Activated naive CD4-positive, alpha-beta T cell treated with anti-CD3 and anti-CD28 coated beads, Interleukin-2, amount 50 U/mL, for 16 hours (primary cell): ENCODE measurements around the gene DLL1.

Experiments
- DNase-seq: peaks from one replicate; pipeline ENCODE4 v3.0.0-alpha.2; 2020

DLL1 gene

DNA sequence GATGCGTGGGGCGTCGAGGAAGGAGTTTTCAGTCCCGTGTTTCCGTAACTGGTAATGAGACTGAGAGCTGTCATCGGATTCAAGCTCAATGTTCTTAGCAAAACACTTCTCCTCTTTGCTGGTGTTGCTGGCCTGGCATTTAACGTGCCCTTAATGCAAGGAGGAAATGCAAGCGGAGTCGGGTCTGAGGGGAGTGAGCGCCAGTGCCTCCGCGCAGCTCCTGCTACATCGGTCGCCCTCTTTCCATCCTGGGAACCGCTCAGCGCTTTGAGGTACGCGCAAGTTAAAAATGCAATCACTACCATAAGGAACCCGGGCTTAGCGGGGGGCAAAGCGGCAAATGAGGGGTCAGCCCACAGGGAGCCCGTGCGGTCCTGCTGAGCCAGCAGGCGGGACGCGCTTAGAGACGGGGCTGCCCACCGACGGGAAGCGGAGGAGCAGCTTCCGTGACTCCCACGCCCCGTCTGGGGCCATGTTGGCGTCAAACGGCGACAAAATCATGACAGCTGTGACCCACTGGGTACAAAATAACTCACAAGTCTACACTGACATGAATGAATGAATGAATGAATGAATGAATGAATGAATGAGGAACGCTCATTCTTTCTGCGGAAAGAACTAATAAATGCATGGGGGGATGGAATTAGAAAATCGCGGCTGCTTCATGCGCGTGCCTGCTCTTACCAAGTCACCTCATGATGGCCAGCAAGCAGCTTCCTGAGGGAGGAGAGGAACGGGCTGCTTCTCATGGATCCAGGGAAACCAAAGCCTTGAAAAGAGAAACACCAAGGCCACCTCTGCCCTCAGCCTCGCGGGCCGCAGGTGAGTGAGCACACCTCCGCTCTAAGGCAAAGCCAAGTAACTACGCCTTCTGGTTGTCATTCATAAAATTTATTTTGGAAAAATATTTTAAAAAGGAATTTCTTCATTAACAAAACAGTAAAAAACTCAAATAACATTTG, 9.3 kb downstream of the DLL1 start:
- DNase-seq = no peak

DNA sequence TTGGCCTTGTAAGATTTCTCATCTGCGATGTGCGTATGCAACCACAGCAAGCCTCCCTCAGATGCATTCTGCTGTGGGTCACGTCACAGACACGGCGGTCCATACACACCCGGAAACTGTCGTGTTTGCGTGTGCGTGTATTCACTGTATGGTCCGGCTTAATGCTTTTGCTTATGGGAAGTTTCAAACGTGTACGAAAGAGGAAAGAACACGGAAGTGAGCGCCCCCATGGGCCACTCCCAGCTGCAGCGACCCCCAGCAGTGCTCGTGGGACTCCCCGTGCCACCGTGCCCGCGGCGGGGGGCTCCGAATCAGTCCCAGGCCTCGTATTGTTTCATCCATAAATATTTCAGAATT, 10.2 kb downstream of the DLL1 start:
- DNase-seq = no peak

DNA sequence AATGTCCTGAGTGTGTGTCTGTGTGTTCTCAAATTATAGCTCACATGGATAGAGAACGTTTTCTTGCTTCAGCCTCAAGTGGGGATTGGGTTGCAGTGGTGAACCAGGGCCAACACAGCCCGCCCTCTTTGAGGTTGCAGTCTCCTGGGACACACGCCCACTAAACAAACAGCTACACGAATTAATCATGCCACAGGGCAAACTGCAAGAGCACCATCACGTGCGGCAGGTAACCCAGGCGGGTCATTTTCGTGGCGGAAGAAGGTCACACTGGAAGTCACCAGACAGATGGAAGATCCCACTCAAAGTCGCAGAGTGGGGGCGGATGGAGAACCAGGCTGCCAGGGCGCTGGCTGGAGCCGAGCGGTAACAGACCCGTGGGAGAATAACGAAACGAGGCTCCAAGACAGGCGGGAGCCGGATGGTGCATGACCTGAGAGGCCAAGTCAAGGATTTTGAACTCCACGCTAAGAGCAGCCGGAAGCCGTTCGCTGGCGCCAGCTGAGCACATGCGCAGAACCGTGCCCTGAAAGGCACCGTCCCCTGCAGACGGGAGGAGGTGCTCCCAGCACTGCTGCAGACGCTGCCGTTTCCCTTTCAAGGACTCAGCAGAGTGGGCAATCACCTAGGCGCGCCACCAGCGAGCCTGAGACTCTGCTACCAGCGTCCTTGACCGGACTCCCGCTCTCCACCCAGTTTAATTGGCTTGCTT, 10.7 kb downstream of the DLL1 start:
- no peak for DNase-seq

DNA sequence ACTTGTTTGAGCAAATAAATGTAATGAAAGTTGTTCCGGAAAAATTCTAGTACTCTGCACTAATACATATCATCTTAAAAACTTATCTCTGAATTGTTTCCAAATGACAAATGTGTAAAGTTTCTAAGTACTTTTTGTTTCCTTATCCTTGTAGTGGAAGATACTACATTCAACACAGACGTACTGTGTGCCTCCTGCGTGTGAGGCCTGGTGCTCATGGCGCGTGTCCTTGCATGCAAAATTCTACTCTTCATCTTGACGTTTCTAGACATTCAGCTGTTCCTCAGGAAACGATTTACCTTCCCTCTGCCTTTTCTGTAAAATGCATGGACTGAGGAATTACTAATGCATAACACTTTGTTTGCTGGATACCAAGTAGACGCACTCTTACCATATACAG, 11.5 kb downstream of the DLL1 start:
- no peak for DNase-seq

DNA sequence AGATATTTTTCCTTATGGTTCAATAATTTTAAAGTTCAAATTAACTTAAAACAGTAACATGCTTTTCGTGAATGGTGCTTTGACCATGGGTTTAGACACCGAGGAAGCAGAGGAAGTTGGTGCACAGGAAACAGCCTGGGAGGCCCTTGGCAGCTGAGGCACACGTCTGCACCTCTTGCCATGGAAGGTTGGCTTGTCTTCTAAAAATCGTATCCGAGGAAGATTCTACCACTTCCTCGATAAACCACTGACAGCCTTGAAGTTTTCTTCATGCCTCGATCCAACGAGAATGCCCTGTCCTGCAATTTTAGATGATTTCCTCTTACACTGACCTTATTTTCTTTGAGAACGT, 12.2 kb downstream of the DLL1 start:
- DNase-seq = no peak

DNA sequence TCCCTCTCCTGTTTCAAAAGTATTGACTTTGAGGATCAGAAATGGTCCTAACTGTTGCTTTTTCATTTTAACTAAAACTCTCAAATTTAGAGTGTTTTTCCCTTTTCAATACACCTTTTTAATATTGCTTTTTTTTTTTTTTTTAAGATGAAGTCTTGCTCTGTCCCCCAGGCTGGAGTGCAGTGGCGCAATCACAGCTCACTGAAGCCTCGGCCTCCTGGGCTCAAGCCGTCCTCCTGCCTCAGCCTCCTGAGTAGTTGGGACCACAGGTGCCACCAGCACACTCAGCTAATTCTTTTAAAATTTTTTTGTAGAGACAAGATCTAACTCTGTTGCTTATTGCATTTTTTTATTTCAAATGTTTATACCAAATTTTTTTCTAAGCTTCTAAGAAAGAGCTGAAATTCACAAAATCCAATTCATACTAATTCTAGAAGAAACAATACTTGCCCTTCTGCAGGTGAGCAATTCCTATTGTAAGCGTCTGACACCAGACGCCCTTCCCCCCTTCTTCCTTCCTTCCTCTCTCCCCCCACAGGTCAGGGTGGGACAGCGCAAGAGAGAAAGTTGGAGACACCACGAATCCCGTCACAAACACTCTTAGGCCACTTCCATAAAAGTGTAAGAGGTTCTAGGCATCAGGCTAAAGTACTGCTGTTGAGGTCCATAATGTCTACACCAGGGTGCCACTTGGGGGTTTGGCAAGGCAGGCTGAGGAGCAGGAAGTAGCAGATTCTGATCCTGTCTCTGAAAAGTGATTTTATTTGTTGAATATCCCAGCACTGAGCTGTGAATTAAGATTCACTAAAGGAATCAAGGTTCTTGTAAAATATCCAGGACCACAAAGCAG, 12.8 kb downstream of the DLL1 start:
- no peak for DNase-seq

DNA sequence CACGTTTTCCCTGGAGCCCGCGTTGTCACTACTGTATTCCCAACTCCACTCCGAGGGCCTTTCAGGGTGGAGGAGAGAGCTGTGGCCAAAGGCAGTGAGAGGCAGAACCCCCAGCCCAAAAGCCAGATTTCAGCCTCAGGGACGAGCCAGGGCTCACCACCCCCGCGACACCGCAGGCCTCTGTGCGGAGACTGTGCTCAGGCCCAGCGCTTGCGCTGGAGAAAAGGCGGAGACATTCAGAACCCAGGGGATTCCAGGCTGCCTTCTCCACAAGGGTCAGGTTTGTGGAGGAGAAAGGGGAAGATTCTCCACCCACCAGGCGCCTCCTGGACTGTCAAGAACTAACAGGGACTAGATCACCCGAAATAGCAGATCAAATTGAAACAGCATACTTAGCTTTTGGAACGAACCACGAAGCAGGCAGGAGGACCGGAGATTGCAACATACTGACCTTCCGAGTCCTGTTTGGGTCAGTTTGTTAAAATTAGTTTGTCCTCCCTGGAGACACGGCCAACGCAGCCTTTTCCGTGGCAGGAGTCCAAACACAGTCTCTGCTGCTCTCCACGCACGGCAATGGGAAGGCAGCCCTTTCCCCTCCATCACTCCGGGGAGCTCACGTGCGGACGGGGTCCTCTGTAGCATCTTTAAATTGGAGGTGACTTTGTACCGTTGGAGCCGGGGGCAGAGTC, 14.4 kb downstream of the DLL1 start:
- no peak for DNase-seq

DNA sequence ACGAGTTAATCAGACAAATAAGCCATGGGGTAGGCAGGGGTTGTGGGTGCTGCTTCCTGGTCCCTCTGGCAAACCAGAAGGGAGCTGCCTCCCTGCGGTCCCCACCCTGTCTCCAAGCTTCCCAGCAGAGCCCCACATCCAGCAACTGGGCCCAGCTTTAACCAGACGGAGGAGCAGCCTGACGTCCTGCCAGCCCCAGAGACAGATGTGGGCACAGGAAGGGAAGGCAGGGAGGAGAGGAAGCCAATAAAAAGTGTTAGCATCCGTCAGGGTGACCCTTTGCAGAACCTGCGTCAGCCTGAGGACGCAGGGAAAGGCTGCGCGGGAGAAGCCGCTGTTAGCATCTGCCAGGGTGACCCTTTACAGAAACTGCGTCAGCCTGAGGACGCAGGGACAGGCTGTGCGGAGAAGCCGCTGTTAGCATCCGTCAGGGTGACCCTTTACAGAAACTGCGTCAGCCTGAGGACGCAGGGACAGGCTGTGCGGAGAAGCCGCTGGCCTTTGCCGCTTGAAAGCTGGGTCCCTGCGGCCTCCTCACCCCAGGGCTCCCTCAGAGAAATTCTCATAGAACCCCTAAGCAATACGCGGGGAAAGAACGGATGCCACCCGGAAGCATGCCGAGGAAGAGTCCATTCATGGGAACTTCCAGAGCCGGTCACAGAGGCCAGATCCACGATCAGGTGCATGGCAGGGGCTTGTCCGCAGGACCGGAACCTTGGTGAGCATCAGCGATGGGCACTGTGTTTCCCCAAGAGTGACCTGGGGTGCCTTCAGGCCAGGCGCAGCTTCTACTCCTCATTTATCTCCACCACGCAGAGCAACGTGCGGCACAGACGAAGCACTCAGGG, 15.9 kb downstream of the DLL1 start:
- no peak for DNase-seq

DNA sequence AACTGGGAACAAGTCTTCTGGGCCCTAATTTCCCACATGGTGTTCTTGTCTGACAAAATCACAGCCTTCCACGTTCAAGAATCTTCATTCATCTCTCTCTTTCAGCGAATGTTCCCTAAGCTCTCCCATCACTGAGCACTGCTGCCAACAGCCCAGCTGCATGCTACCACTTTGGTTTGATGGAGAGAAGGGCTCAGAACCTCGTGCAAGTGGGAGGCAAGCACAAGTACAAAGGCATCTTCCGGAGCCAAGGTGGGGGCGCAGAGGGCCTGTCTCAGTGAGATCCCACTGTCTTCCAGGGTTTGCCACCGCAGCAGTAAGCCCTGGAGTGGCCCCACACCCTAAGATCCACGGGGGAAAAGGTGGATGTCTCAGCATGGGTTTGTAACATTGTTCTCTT, 17.2 kb downstream of the DLL1 start:
- DNase-seq = no peak

DNA sequence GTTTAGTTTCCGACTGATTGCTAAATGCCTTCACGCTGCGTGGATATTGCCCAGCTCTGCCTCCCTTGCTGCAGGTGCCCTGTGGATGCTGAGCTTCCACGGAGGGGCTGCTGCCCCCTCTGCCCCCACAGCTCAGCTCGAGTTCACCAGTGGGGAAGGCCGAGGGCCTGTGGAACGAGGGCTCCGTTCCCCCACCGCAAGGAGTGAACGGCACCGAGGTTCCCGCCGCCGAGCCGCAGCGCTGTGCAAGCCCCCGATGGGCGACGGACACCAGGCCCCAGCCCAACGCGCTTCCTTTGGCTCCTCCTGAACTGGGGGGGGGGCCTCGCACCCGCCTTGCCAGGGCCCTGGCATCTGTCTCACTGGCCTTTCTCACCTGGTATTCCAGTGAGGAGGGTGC, 17.7 kb downstream of the DLL1 start:
- DNase-seq = no peak

DNA sequence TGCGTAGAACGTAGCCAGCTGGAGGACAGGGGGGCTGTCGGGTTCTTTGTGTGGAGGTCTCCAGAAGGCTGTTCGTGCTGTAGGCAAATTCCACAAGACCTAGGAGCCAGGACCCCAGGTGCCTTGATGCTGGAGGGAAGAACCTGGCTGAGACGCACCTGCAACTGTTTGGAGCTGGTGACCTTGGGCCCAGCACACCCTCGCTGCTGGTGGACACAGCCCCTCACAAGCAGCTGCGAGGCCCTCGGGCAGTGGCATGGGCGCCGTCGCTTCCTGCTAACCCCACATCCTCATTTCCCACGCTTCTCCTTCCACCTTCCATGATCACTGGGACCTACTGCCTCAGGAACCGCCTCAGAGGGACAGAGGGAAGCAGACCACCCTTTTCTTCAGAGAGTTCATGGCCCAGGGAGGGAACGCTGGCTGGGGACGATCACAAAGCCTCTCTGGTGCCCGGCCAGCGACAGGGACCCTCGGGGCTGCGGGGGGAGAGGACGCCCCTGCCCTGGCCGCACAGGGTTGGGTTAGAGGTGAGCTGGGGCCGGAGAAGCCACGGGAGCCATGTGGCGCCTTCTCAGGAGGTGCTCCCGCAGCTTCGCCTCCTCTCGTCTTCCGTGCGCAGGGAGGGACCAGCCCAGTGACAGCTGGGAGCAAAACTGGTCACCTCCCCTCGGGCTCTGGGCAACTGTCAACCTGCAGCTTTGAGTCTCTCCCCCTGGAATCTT, 18.4 kb downstream of the DLL1 start:
- DNase-seq = no peak

DNA sequence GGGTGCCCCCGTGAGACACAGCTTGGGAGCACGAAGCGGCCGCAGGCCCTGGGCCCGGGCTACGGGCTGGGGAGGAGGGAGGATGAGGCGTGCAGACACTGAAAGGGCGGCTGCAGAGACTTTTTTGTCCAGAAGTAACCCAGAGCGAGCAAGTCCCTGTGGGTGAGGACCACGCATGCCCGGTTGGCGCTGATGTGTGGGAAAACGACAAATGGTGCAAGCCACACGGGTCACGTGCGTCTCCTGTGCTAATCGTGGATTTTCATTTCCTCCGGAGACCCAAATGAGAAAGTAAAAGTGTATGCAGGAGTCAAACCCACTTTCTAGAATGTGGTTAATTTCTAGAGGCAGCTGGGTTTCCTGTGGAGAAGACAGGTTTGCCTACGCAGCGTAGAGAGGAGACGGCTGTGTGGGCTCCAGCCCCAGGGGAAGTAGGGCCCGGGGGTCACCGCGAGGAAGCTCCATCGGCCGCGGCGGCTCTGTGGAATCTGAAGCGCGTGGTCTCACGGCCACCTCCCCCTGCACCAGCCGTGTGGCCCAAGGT, 19.0 kb downstream of the DLL1 start:
- DNase-seq = peak; percentile 83

DNA sequence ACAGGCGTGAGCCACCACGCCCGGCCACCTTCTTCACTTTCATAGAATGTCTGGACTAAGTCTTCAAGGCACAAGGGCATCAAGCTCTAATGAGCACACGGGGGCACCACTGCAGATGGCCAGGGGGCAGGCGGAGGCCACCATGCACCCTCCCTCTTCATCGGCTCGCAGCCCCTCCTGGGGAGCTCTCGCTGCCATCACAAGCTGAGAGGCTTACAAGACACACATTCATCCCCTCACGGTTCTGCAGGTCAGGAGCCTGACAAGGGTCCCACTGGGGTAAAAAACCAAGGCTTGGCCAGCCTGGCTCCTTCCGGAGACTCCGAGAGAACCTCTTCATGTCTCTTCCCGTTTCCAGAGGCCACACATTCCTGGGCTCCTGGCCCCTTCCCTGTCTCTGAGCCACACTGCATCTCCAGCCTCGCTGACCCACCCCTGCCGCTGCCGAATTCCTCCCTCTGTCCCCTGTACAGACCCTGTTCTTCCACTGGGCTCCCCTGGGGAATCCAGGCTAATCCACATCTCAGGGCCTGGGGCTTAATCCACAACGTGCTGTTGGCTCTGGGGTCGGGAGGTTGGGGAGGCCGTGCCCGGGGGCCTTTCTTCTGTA, 19.8 kb downstream of the DLL1 start:
- no peak for DNase-seq

DNA sequence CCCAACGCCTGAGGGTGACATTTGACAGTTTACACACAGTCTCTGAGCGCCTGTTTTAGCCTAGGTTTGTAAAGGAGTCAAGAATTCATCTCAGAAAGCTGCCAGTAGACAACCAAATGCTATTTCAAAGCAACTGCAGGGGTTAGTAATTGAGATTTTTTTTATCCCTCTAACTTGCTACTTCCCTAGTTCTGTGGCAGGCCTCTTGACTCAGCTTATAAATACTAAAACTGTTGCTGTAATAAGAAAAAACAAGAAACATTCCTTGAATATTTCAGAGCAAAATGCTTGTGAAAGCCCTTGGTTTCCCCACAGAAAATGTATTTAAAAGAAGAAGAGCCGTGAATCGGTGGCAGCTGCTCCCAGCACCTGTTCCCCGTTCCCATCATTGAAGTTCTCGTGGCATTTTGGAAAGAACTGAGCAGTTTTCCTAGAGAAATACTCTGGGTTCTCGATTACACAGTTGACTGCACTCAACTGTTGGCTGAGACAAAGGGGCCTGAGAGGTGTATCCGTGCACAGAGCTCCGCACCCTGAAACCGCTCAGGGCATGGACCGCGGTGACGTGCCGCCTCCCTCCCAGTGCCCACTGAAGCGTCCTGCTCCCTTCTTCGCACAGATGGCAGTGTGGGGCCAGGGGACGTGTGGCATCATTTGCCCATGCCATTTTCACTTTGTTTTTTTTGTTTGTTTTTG, 20.9 kb downstream of the DLL1 start:
- no peak for DNase-seq

DNA sequence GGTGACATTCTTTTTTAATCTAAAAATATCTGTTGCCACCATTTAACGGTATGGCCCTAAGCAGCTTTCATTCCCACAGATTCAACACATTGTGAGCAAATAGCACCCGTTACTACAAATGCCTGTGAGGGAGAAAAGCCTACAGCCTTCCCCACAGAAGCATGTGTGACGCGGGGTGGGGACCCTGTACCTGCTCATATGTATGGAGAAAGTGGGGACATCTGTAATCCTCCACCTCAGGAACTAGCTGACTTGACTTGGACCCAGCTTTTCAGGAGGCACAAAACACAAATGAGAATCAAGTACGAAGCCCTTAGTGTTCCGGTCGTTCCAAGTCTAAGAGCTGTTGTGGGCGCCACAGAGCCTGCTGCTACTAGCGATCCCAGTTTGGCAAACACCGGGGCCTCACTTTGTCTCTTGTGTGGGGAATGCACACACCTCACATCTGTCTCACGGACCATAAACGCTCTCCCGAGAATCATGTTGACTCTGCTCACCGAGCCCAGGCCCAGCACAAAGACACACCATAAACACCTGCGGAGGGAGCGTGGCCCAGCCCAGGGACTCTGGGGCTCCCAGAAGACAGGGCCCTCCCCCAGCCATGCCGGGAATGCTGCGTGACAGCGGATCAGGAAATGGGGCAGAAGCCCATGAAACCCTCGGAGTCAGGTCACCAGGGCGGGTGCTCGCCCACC, 21.6 kb downstream of the DLL1 start:
- DNase-seq = no peak

DNA sequence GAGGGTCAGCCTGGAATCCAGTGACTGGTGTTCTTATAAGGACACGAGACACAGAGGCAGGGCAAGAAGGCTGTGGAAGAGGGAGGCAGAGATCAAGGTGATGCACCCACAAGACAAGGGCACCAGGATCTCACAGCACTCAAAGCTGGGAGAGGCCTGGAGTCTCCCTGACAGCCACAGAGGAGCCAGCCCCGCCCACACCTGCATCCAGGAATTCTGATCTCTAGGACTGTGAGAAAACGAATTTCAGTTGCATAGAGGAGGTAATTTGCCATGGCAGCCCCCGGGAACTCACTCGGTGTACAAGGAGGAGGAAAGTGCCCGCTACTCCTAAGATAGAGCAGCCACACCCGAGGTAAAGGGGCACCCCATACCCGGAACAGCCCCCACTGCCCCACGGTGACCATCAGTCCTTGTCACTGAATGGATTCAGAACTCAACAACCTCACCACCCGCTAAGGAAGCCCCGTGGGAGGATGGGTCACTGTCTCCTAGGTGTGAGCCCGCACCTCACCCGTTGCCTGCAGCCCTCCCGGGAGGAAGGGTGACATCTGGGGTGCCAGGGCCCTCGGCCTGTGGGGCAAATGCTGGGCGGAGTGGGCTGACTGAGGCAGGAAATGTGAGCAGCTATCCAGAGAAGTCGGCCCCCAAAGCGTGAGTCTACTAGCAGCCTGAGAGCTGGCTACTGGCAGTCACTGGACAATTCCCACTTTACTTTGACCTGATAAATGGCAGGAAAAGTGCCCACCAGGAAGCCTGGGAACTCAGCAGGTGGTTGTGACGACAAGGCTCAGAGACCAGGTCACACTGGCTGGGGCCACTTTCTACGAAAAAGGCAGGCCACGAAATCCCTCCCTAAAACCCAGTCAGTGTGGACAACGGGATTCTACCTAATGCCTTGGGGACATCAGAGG, 22.4 kb downstream of the DLL1 start:
- no peak for DNase-seq

DNA sequence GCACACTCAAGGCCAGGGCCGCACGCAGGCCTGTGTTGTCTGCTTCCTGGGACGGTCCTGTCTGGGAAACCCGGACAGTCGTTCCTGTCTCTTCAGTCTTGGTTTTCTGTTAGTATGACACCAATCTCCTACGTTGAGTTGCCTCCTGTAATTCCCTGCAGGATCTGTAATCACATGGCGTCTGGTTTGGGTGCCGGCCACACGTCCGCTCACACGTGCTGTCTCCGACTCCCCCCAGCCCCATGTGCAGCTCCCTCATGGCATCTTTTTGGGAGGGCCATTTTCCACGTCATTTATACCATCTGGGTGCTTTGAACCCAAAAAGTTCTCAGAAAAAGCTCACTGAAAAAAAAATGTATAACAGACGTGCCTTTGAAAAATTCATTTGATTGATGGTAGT, 23.2 kb downstream of the DLL1 start:
- DNase-seq = no peak
